Upper lobe of right lung (tissue), 1 donor: ENCODE data around the gene GDPD3. TPM values are rescaled to one million over a fixed set of nuclear protein-coding genes. Genes with fewer than 3 reads are reported as not detected.
A peak's percentile ranks its signal among the peaks of the same experiment; 100 is the strongest.

Experiments used
- ATAC-seq: fragments of 200-7000 bp; cut with Tn5 transposase; one replicate; pipeline ENCODE4 v1.9.1; 2020; ENCODE audit warnings: mild to moderate bottlenecking, moderate library complexity
- DNase-seq: peaks from one replicate; pipeline ENCODE4 v3.0.0-alpha.2; 2020
- H3K27ac ChIP-seq: fragments of 200-600 bp; one replicate; pipeline ENCODE4 v1.8.0; 2022
- H3K27me3 ChIP-seq: fragments of 200-600 bp; one replicate; pipeline ENCODE4 v1.8.0; 2022; ENCODE audit warnings: mild to moderate bottlenecking
- H3K36me3 ChIP-seq: fragments of 200-600 bp; one replicate; pipeline ENCODE4 v1.8.0; 2022
- H3K4me1 ChIP-seq: fragments of 200-600 bp; one replicate; pipeline ENCODE4 v1.8.0; 2022
- H3K4me3 ChIP-seq: fragments of 200-600 bp; one replicate; pipeline ENCODE4 v1.8.0; 2022; ENCODE audit warnings: mild to moderate bottlenecking
- H3K9me3 ChIP-seq: fragments of 200-600 bp; one replicate; pipeline ENCODE4 v1.8.0; 2022
- CTCF ChIP-seq: fragments of 200-600 bp; IDR thresholded peaks from one replicate; pipeline ENCODE4 v1.8.0; 2022; ENCODE audit warnings: antibody characterized with exemption
- intact Hi-C: fragments of 100-400 bp; cut with DNase I; formaldehyde crosslinking; loops from one replicate; pipeline ENCODE4 v1.11.0; 2022
- total RNA-seq: library from RNA; stranded (reverse); fragmentation: NEBNext Ultra II Directional; extraction: Animal tissue kit (Norgen Biotek cat#: 25700); gene quantifications from one replicate; pipeline ENCODE4 v1.2.1, GENCODE V29; 2021
- donor health status: DM: no; HTN: yes; CAD: no; lungs with severe emphysema.

GDPD3 gene
- total RNA-seq, 1 donor from 2014 or later: 11.5 TPM

- no peaks in the 10 kb centered on the region for H3K36me3 ChIP-seq
- intact Hi-C loops: no loop called here
- no peak for DNase-seq
- no peak for ATAC-seq
- no peak overlapping the region for H3K27ac ChIP-seq
- no peak overlapping the region for H3K4me3 ChIP-seq
- H3K4me1 ChIP-seq: peaks cover 10% of the 10 kb centered on the region
- no peak for TF ChIP-seq CTCF
- no peaks in the 10 kb centered on the region for H3K27me3 ChIP-seq
- no peaks in the 10 kb centered on the region for H3K9me3 ChIP-seq
These were observed 52.3 kb downstream of the GDPD3 start for GRCh38 chr16:30060836-30061554.

- TF ChIP-seq CTCF: no peak
- Histone ChIP-seq H3K36me3 (no peaks in the 10 kb centered on the region), H3K27me3 (no peaks in the 10 kb centered on the region), H3K27ac (no peak overlapping the region), H3K4me1 (peaks cover 10% of the 10 kb centered on the region), H3K9me3 (no peaks in the 10 kb centered on the region), H3K4me3 (no peak overlapping the region)
- ATAC-seq (no peak), DNase-seq (no peak)
- intact Hi-C loops: no loop called here
These were observed 53.0 kb downstream of the GDPD3 start for GRCh38 chr16:30060346-30060745.

- intact Hi-C loops: no loop called here
- Histone ChIP-seq H3K4me3 (no peak overlapping the region), H3K4me1 (peaks cover 8% of the 10 kb centered on the region), H3K27me3 (no peaks in the 10 kb centered on the region), H3K9me3 (no peaks in the 10 kb centered on the region), H3K27ac (no peak overlapping the region), H3K36me3 (no peaks in the 10 kb centered on the region)
- DNase-seq (peak; percentile 73), ATAC-seq (peak; percentile 57)
- peak; percentile 42 for TF ChIP-seq CTCF
These were observed 58.3 kb downstream of the GDPD3 start for GRCh38 chr16:30054959-30055553.

Other genes starting within 250 kb of the GDPD3 start
- gene SEZ6L2, start 214.0 kb downstream of the GDPD3 start, total RNA-seq: 11.9 TPM
- gene ASPHD1, start 213.0 kb downstream of the GDPD3 start, total RNA-seq: 4.4 TPM
- 23.5 TPM for gene KCTD13, start 187.3 kb downstream of the GDPD3 start, total RNA-seq
- 133 TPM for gene TMEM219, start 151.5 kb downstream of the GDPD3 start, total RNA-seq
- 75.4 TPM for gene TAOK2, start 139.7 kb downstream of the GDPD3 start, total RNA-seq
- gene HIRIP3, start 117.9 kb downstream of the GDPD3 start, total RNA-seq: 20.3 TPM
- gene INO80E, start 117.3 kb downstream of the GDPD3 start, total RNA-seq: 65.3 TPM
- 2.6 TPM for gene DOC2A, start 102.5 kb downstream of the GDPD3 start, total RNA-seq
- not detected for gene C16orf92, start 90.3 kb downstream of the GDPD3 start, total RNA-seq
- not detected for gene TLCD3B, start 82.3 kb downstream of the GDPD3 start, total RNA-seq
- 689 TPM for gene ALDOA, start 47.8 kb downstream of the GDPD3 start, total RNA-seq
- 74.2 TPM for gene PPP4C, start 37.5 kb downstream of the GDPD3 start, total RNA-seq
- 1.4 TPM for gene TBX6, start 21.6 kb downstream of the GDPD3 start, total RNA-seq
- gene YPEL3, start 17.3 kb downstream of the GDPD3 start, total RNA-seq: 93.6 TPM
- 93.7 TPM for gene MAPK3, start 9.7 kb upstream of the GDPD3 start, total RNA-seq
- gene CORO1A, start 70.1 kb upstream of the GDPD3 start, total RNA-seq: 70.0 TPM
- 59.3 TPM for gene BOLA2B, start 80.1 kb upstream of the GDPD3 start, total RNA-seq
- 49.4 TPM for gene SLX1A, start 80.3 kb upstream of the GDPD3 start, total RNA-seq
- 10.6 TPM for gene SULT1A3, start 85.7 kb upstream of the GDPD3 start, total RNA-seq
- gene NPIPB13, start 134.9 kb upstream of the GDPD3 start, total RNA-seq: 19.9 TPM
- 51.5 TPM for gene CD2BP2, start 241.8 kb upstream of the GDPD3 start, total RNA-seq